Transverse colon (tissue), 4 donors: Measurements from ENCODE around the gene LSM6. TPM values are rescaled to one million over a fixed set of nuclear protein-coding genes. Genes with fewer than 3 reads are reported as not detected.

Source experiments
- DNase-seq: peaks from one replicate; pipeline ENCODE4 v3.0.0-alpha.2; 2019
- H3K27ac ChIP-seq, 4 donors: fragments of 200-600 bp; sonication (generic); 2 replicates each; pipeline ENCODE4 v1.5.1; 2016 to 2018; ENCODE audit warnings: inconsistent platforms in 4 of 4
- H3K27me3 ChIP-seq: fragments of 200-600 bp; sonication (generic); 2 replicates; pipeline ENCODE4 v1.5.1; 2017; ENCODE audit warnings: inconsistent platforms
- H3K36me3 ChIP-seq, 4 donors: fragments of 200-600 bp; sonication (generic); 2 replicates each; pipeline ENCODE4 v1.5.1; 2017 to 2019; ENCODE audit warnings: inconsistent platforms in 4 of 4
- H3K4me1 ChIP-seq, 4 donors: fragments of 200-600 bp; sonication (generic); 2 replicates each; pipeline ENCODE4 v1.5.1; 2017 to 2020; ENCODE audit warnings: inconsistent platforms in 4 of 4
- H3K4me3 ChIP-seq, 4 donors: fragments of 200-600 bp; sonication (generic); 1 replicate in 1 of 4; 2 replicates in 3 of 4; pipeline versions ENCODE4 v1.5.1 to v1.6.1; 2017 to 2019; ENCODE audit warnings: inconsistent platforms in 4 of 4
- H3K9me3 ChIP-seq, 2 donors: fragments of 200-600 bp; sonication (generic); 2 replicates each; pipeline ENCODE4 v1.5.1; 2017 to 2019; ENCODE audit warnings: inconsistent platforms in 2 of 2
- CTCF ChIP-seq, 5 experiments: fragments of 200-600 bp in 3 of 5; fragments of 450-650 bp in 2 of 5; sonication (generic) in 3 of 5; IDR thresholded peaks; 1 replicate in 2 of 5; 2 replicates in 3 of 5; pipeline ENCODE4 v1.5.1; 2016 to 2017; ENCODE audit warnings: antibody characterized with exemption in 5 of 5, inconsistent platforms in 3 of 5, mild to moderate bottlenecking in 2 of 5, moderate library complexity in 1 of 5
- EP300 ChIP-seq: sonication (generic); formaldehyde crosslinking; IDR thresholded peaks from one replicate; pipeline ENCODE4 v1.6.1; 2017; ENCODE audit warnings: antibody characterized with exemption, low read depth
- POLR2A ChIP-seq: fragments of 450-650 bp; IDR thresholded peaks from one replicate; pipeline ENCODE4 v1.6.1; 2016; ENCODE audit warnings: antibody characterized with exemption, mild to moderate bottlenecking, moderate library complexity
- POLR2AphosphoS5 ChIP-seq, 3 donors: sonication (generic); formaldehyde crosslinking; IDR thresholded peaks; one replicate each; pipeline ENCODE4 v1.6.1; 2016; ENCODE audit warnings: antibody characterized with exemption in 3 of 3
- WGBS, 2 donors: methylation state at CpG; one replicate each; pipeline ENCODE4 v1.1.5; 2018; ENCODE audit warnings: low coverage in 1 of 2; 5-methylcytosine and 5-hydroxymethylcytosine counted together
- in situ Hi-C, 4 donors: fragments of 200-750 bp; cut with MboI; loops; one replicate each; pipeline versions ENCODE4 v1.15.0 to v1.15.1; 2017; ENCODE audit warnings: low sequenced_read_pairs in 3 of 4, low pct_ligation_motif_present in 1 of 4, low pct_unique_long_range_greater_than_20kb in 1 of 4
- intact Hi-C: fragments of 100-400 bp; cut with DNase I; formaldehyde crosslinking; loops from one replicate; pipeline ENCODE4 v1.15.1; 2023; ENCODE audit warnings: low total_unique reads
- total RNA-seq, 4 donors: library from RNA; depleted of rRNA; stranded (reverse); fragments of >200 nt; gene quantifications; one replicate each; pipeline ENCODE4 v1.1.0, GENCODE V29; 2016

Gene LSM6
- total RNA-seq, 4 donors from 2014 or later, result 1.9 to 33.2 (median 24.4) TPM

DNA sequence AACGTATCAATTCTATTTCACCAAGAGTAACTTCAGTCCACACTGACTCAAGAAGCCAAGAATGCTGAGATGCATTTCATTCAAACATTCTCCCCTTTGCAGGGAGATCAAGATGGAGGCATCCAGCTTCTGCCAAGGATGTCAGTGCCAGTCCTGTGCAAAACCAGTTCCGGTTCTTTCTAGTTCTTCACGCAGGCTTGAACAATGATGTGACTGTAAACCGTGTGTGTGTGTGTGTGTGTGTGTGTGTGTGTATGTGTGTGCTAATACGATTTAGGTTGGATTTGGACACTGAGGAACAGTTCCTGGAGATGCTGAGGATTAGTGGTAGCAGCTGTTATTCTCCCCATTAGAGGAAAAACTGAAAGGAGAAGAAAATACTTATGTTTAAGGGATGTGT is 38.7 kb downstream of the LSM6 start, which contains the start of gene REELD1:
Gene REELD1, plus strand, starts transcription at position 301 of the 400 bp plus-strand sequence. CDS start 2,415 bp downstream, outside the sequence.
- in situ Hi-C loops (no loop called here), intact Hi-C loops (no loop called here)
- Histone ChIP-seq H3K4me3 (no peak within 1 kb of the TSS), H3K9me3 (no peaks in the 10 kb centered on the region), H3K36me3 (no peaks in the 10 kb centered on the region), H3K27ac (no peak within 1 kb of the TSS), H3K4me1 (no peaks in the 10 kb centered on the region), H3K27me3 (no peaks in the 10 kb centered on the region)
- TF ChIP-seq POLR2A (no peak), EP300 (no peak), CTCF (IDR thresholded peaks at IDR 0.05) (no peak), POLR2AphosphoS5 (IDR thresholded peaks at IDR 0.05) (no peak)
- 87 to 89% methylated on average over 4 to 5 of the region's 5 CpGs for WGBS, 2 donors
- DNase-seq, result no peak

DNA sequence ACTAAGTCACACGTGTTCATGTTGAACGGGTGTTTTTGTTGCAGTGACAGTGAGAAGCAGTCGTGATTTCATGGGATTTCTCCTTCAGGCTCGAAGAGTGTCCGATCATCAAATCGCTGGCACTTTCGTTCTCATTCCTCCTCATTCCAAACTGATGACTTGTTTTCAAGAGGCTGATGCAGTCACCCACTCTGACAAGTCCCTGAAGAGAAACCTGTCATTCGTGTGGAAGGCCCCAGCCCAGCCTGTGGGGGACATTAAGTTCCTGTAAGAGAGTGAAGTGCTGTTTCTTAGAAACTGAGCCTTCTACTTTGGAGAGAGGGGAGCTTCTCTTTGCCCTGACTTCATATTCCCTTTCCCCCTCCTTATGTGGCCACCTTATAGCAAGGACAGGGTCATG is 46.8 kb downstream of the LSM6 start:
- H3K9me3 ChIP-seq, result no peaks in the 10 kb centered on the region
- H3K36me3 ChIP-seq, result no peaks in the 10 kb centered on the region
- TF ChIP-seq POLR2A (no peak), CTCF (IDR thresholded peaks at IDR 0.05) (no peak), POLR2AphosphoS5 (IDR thresholded peaks at IDR 0.05) (no peak), EP300 (no peak)
- DNase-seq, result no peak
- no peak overlapping the region for H3K27ac ChIP-seq
- H3K4me3 ChIP-seq, result no peak overlapping the region
- 76 to 79% methylated on average over 7 to 8 of the region's 8 CpGs for WGBS, 2 donors
- in situ Hi-C loops, result no loop called here
- H3K4me1 ChIP-seq, result no peaks in the 10 kb centered on the region
- no peaks in the 10 kb centered on the region for H3K27me3 ChIP-seq
- intact Hi-C loops, result no loop called here

DNA sequence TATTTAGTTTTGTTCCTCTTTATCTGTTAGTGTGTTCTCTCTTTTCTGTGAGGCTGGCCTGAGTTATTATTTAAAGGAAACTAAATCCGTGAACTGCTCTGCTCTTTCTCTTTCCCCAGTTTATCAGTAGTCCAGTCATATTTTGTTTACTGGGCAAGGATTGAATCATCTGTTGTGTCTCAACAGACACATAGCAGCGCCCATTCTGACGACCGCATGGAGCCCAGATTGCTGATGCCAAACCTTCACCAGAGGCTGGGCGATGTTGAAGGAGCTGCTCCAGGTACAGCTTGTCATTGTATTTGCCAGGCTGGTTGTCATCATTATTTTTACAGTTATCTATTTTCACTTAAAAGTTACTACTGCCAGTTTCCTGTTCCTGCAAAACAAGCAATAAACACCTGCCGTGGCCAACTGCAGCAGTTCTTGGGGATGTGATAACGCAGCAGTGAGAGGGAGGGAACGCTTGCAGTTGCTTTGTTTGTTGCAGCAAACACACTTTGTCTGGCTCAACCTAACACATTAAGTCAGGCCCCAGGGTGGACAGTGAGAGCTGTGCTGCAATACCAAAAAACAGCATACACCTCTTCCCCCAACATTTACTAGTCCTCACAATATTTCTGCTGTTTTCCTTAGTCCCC is 48.9 kb downstream of the LSM6 start:
- Histone ChIP-seq H3K4me3 (no peak overlapping the region), H3K9me3 (no peaks in the 10 kb centered on the region), H3K4me1 (no peaks in the 10 kb centered on the region), H3K36me3 (no peaks in the 10 kb centered on the region), H3K27me3 (no peaks in the 10 kb centered on the region), H3K27ac (no peak overlapping the region)
- in situ Hi-C loops, result no loop called here
- TF ChIP-seq EP300 (no peak), POLR2A (no peak), CTCF (IDR thresholded peaks at IDR 0.05) (no peak), POLR2AphosphoS5 (IDR thresholded peaks at IDR 0.05) (no peak)
- WGBS, 2 donors, result 34 to 42% methylated on average over 5 to 8 of the region's 8 CpGs
- no peak for DNase-seq
- intact Hi-C loops, result no loop called here

- no peak overlapping the region for H3K27ac ChIP-seq
- TF ChIP-seq EP300 (no peak), CTCF (IDR thresholded peaks at IDR 0.05) (no peak), POLR2AphosphoS5 (IDR thresholded peaks at IDR 0.05) (no peak), POLR2A (no peak)
- no peaks in the 10 kb centered on the region for H3K9me3 ChIP-seq
- H3K4me3 ChIP-seq, result no peak overlapping the region
- H3K4me1 ChIP-seq, result no peaks in the 10 kb centered on the region
- no peaks in the 10 kb centered on the region for H3K36me3 ChIP-seq
- in situ Hi-C loops, result no loop called here
- intact Hi-C loops, result no loop called here
- DNase-seq, result no peak
- H3K27me3 ChIP-seq, result no peaks in the 10 kb centered on the region
Observed at GRCh38 chr4:146229406-146229805, 53.9 kb downstream of the LSM6 start.
